GM06990 (cell line): ENCODE measurements around the gene KRTAP10-2.

Source experiments
- DNase-seq: peaks from one replicate; pipeline ENCODE4 v3.0.0-alpha.2; 2011; ENCODE audit not compliant: insufficient read length; ENCODE audit errors: extremely low read depth
- H3K27me3 ChIP-seq: replicated peaks from 2 replicates; pipeline ENCODE4 v1.6.0; 2011; ENCODE audit warnings: low read length; ENCODE audit not compliant: control insufficient read depth, insufficient read depth
- H3K36me3 ChIP-seq: 2 replicates; pipeline ENCODE4 v1.5.1; 2011; ENCODE audit warnings: low read length; ENCODE audit not compliant: control insufficient read depth, insufficient read depth
- H3K4me3 ChIP-seq: replicated peaks from 2 replicates; pipeline ENCODE4 v1.5.1; 2011; ENCODE audit warnings: low read depth, mild to moderate bottlenecking, control low read depth, low read length
- TF ChIP-seq, protein P1 (sequence below): IDR thresholded peaks from 2 replicates; pipeline ENCODE4 v1.5.1; 2011; ENCODE audit warnings: low read length, control low read depth, mild to moderate bottlenecking, inconsistent platforms; ENCODE audit not compliant: insufficient read depth, poor library complexity, severe bottlenecking

The KRTAP10-2 gene

GRCh38 chr21:44521301-44521927 lies 29.9 kb downstream of the KRTAP10-2 start:
- DNase-seq, result no peak
- Histone ChIP-seq H3K36me3 (no peaks in the 10 kb centered on the region), H3K4me3 (no peak overlapping the region), H3K27me3 (no peaks in the 10 kb centered on the region)
- TF ChIP-seq, protein P1, sequence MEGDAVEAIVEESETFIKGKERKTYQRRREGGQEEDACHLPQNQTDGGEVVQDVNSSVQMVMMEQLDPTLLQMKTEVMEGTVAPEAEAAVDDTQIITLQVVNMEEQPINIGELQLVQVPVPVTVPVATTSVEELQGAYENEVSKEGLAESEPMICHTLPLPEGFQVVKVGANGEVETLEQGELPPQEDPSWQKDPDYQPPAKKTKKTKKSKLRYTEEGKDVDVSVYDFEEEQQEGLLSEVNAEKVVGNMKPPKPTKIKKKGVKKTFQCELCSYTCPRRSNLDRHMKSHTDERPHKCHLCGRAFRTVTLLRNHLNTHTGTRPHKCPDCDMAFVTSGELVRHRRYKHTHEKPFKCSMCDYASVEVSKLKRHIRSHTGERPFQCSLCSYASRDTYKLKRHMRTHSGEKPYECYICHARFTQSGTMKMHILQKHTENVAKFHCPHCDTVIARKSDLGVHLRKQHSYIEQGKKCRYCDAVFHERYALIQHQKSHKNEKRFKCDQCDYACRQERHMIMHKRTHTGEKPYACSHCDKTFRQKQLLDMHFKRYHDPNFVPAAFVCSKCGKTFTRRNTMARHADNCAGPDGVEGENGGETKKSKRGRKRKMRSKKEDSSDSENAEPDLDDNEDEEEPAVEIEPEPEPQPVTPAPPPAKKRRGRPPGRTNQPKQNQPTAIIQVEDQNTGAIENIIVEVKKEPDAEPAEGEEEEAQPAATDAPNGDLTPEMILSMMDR, result no peak

- H3K4me3 ChIP-seq, result no peak overlapping the region
- no peaks in the 10 kb centered on the region for H3K36me3 ChIP-seq
- DNase-seq, result no peak
- TF ChIP-seq, protein P1, result no peak
- no peaks in the 10 kb centered on the region for H3K27me3 ChIP-seq
These were observed 30.7 kb downstream of the KRTAP10-2 start for GRCh38 chr21:44520326-44521300.

GRCh38 chr21:44519346-44520325 lies 31.7 kb downstream of the KRTAP10-2 start:
- TF ChIP-seq, protein P1, result no peak
- Histone ChIP-seq H3K4me3 (no peak overlapping the region), H3K27me3 (no peaks in the 10 kb centered on the region), H3K36me3 (no peaks in the 10 kb centered on the region)
- DNase-seq, result no peak

GRCh38 chr21:44518686-44519085 lies 32.6 kb downstream of the KRTAP10-2 start:
- H3K36me3 ChIP-seq, result no peaks in the 10 kb centered on the region
- DNase-seq, result no peak
- H3K4me3 ChIP-seq, result no peak overlapping the region
- no peaks in the 10 kb centered on the region for H3K27me3 ChIP-seq
- TF ChIP-seq, protein P1, result no peak

DNA sequence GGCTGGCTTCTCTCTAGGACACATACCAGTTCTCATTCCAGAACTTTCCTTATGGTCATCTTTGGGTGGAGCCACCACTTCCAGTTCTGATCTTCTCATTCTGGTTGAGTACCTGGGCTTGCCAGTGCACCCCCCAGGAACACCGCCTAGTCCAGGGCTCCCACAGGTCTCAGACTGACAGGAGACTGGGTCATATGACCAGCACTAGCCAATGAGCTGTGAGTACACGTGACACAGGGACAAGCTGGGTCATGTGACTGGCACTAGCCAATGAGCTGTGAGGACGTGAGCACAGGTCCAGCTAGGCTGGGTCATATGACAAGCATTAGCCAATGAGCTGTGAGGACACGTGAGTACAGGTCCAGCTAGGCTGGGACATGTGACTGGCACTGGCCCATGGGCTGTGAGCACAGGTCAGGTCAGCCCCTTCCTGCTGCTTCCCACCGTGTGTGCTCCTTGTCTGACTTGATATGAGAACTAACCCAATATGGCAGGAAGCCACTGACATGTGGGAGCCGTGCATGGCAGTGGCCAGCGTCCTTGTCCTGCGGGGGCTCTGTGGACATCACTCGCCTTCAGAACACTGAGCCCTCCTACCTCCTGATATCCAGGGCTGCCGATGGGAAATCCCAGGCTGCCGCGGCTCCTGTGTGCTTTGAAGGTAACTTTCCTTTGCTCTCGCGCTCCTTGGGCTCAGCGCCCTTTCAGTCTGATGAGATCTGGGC lies 34.0 kb downstream of the KRTAP10-2 start:
- H3K4me3 ChIP-seq, result no peak overlapping the region
- no peak for DNase-seq

More for the DNA sequence above, 34.0 kb downstream of the KRTAP10-2 start:
- Histone ChIP-seq H3K27me3 (no peaks in the 10 kb centered on the region), H3K36me3 (no peaks in the 10 kb centered on the region)
- TF ChIP-seq, protein P1, result no peak
